Ureter (tissue), 1 donor: Measurements from ENCODE around the gene CAVIN4. TPM values are rescaled to one million over a fixed set of nuclear protein-coding genes. Genes with fewer than 3 reads are reported as not detected.

ENCODE experiments used
- DNase-seq: peaks from one replicate; pipeline ENCODE4 v3.0.0-alpha.2; 2020; ENCODE audit warnings: low spot score
- total RNA-seq: library from RNA; stranded (reverse); gene quantifications from one replicate; pipeline ENCODE4 v1.2.4, GENCODE V29; 2023
- donor health status: DM: yes; HTN: yes; CAD: no.

CAVIN4 gene
- total RNA-seq, 1 donor from 2014 or later: 0.52 TPM

DNA sequence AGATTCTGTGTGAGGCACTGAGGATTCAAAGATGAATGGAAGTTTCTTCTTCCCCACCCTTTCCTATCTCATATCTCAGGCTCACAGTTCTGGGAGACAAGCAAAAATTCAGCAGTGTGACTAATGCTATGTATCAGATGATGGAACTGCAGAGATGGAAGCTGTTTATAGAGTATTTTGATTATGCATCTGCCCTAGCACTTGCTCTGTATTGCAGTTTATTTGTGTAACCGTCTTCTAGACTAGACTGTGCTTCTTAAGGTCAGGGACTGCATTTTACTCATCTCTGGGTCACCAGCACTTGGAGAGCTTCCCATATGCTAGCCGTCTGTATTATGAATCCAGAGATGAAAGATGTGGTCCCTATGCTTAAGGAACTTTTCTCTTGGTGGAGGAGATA, 12.6 kb downstream of the CAVIN4 start:
- DNase-seq: no peak

DNA sequence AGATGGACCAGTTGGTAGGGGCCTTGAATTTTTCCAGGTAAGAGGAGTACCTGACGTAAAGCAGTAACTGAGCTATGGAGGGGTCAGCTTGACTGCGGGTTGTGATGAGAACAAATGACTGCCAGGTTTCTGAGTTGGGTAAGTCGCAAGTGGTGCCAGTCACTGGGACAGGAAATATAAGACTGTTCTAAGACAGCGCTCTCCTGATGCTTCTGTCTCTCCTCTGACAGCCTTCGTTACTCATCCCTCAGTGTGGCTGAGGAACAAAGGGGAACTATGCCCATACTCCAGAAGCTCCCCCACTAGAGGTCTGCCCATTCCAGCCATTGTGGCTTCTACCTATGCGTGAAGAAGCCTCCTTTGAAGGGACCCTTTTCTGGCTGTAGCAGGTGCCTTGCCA, 13.3 kb downstream of the CAVIN4 start:
- DNase-seq: no peak

DNA sequence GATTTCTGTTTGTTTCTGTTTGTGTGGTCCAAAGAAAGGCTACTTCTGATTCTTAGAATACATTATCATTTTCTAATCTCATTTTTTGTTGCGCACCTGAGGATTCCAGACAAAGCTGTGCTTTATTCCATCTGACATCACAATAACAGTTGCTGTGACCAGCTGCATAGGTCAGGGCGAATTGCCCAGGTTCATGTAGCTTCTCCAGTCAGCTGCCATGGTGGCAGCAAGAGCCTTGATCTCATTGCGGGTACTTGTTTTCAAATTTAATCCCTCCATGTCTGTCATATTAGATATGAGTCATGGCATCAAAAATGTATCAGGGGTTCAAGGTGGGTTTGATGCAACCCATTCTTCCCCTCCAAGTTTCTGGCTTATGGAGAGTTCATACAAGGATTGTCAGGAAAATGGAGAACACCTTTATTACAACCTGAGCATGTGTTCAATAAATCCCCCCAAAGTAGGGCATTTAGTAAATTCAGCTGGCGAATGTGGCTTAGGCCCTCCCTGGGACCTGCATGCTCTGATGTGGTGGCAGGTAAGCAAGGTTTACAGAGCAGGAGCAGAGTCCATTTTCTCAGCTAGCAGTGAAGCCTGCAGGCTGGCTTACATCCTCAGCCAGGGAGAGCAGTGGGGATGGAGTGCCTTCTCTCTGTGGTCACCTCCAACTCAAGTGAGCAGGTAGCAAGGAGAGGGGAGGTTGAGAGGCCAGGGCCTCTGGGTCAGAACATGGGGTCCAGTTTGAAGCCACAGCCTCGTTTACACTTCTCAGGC, 13.9 kb downstream of the CAVIN4 start:
- no peak for DNase-seq

DNA sequence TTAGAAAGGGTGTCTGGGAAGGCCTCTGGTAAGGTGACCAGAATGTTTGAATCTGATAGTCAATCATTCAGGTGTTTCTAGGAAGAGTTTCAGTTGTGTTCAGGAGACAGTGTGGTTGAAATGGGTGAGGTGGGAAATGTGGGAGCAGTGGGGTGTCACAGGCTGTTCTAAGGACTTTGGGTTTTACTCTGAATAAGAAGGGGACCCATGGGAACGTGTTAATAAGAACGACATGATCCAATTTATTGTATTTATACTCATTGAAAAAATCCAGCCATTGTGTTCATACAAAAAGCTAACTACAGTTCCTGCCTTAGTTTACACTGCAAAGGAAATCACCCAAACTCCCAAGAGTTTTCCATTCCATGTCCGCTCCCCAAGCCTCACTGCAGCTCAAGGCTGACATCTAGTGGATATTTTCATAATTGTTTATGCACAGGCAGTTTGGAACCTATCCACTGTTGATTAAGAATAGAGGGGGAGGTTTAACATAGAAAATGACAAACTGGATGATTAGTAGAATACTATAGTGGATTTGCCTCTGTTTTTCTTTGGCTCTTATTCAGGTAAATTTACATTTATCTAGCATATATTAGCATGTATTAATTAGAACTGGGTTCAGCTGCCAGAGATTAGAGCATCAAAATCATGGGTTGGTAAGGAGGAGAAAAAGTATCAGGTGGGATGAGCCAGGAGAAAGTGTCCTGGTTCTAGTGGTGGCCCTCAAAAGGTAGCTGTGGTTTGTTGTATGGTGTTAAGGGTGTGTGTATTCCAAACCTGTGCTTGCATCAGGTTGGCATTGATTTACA, 17.7 kb downstream of the CAVIN4 start:
- DNase-seq: no peak

DNA sequence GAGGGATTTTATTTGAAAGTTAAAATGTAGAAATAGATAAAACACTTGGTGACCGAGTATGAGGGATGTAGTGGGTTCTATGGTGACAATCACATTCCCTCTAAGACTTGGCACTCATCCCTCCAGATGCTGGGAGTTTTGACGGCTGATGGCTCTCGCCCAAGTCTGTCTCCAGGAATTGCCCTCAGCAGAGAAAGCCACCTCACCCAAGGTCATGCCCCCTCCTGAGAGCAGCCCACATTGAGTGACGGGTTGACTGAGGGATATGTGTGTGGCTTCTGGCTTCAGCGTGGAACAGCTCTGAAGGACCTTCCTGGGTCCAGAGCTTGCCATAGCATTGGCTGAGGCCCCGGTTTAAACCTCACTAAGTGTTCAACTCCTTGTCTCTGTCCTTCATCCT, 19.4 kb downstream of the CAVIN4 start:
- DNase-seq: no peak

DNA sequence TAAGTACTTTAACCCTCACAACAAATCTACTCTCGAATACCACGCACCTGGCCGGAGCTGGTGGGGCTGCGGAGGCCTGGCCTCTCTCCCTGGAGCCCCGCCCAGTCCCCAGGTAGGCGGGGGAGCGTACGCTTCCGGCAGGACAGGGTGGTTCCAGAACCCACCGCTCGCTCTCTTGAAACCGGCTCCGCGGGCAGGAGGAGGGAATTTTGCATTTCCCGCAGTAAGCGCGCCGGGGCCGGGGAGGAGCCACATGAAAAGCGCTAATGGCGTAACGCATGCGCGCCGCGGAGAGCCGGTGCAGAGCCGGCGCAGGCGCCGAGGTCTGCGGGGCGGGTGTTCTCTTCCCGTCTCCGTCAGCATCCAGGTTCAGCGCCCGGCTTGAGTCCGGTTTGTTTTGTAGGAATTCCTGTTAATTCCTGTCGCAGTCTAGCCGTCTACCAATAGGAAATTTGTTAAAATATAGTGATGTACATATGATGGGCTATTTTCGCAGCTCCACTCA, 20.8 kb downstream of the CAVIN4 start:
- DNase-seq: peak; percentile 87

DNA sequence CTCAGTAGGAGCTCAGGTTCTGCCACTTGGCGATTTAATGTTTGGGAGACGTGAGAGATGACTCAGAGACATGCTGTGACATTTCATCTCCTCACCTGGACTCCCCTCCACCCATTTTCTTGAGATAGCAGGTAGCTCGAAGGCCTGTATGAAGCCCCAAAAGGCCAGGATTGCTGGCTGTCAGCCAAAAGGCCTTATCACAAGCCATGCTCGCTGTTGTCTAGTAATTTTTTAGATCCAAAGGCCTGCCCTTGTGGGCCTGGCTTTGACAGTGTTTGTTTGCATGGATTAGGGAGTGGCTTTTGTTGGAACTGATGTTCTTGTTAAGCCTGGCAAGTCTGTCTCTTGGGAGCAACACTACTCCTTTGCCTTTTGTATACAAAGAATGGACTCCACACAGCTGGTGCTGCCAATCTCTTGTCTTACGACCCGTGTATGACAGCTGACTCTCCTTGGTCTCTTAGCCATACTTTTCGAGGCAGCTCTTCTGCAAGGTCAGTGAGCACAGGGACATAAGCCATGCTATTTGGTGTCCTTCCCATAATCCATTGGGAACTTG, 22.7 kb downstream of the CAVIN4 start:
- no peak for DNase-seq

DNA sequence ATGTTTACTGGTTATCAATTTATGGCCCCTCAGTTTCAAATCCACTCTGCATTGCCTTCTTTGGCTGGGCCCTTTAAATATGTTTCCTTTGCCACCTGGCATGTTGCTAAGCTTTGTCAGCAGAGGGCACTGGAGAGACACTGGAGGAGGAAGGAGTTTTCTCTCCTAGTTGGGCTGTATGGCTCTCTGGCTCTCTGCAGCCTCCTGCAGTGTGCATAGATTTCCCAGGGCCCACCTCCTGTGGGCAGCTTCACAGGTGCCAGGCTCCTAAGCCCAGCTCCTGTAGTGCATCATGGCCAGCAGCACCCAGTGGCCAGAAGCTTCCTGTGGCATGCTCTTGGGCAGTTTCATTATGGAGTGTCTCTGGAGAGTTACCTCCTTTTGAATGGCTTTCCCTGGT, 23.3 kb downstream of the CAVIN4 start:
- no peak for DNase-seq

DNA sequence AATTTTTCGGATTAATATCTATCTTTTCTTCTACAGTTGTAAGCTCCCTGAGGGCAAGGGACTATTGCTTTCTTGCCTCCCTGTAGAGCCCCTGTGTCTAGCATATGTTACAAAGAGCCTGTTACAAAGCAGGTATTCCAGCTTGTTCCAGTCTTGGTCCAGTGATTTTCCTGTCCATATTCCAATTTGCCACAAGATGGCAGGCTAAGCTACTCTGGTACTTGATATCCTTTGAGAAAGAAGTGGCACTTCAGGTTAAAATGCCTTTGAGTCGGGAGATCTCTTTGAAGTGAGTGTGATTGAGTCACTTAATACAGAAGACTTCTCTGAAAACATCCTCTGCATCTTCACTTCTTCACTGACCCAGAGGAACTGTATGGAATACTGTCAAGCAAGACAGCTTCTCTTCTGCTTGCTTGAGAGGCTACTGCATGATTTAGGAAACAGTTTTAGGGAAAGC, 24.5 kb downstream of the CAVIN4 start:
- no peak for DNase-seq

DNA sequence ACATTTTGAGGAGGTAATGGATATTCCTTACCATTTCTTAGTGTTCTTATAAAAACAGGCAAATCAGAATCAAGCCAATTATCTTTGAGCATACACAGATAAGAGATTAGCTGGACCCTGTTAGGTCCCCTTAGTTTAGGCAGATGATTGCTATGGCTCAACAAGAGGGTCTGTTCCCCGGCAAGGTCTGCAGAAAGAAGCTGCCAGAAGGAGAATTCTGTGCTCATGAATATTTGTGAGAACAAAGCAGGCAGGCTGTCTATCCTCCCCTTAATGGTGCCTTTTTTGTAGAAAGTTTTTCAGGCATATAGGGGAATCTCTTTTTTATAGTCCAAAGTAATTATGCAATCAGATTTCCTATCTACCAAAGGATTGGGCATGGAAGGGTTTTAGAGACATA, 27.5 kb downstream of the CAVIN4 start:
- DNase-seq: no peak

DNA sequence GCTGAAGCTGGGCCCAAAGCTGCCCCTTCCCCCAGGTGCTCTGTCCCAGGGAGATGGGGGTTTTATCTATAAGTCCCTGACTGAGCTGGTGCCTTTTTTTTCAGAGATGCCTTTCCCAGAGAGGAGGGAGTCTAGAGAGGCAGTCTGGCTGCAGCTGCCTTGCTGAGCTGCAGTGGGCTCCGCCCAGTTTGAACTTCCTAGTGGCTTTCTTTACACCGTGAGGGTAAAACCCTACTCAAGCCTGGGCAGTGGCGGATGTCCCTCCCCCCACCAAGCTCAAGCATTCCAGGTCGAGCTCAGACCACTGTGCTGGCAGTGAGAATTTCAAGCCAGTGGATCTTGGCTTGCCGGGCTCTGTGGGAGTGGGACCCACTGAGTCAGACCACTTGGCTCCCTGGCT, 41.3 kb downstream of the CAVIN4 start:
- no peak for DNase-seq

DNA sequence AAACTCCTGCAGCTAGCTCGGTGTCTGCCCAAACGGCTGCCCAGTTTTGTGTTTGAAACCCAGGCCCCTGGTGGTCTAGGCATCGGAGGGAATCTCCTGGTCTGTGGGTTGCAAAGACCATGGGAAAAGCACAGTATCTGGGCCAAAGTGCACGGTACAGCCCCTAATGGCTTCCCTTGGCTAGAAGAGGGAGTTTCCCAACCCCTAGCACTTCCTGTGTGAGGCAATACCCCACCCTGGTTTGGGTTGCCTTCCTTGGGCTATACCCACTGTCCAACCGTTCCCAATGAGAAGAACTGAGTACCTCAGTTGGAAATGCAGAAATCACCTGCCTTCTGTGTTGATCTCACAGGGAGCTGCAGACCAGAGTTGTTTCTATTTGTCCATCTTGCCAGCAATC, 41.8 kb downstream of the CAVIN4 start:
- DNase-seq: no peak

DNA sequence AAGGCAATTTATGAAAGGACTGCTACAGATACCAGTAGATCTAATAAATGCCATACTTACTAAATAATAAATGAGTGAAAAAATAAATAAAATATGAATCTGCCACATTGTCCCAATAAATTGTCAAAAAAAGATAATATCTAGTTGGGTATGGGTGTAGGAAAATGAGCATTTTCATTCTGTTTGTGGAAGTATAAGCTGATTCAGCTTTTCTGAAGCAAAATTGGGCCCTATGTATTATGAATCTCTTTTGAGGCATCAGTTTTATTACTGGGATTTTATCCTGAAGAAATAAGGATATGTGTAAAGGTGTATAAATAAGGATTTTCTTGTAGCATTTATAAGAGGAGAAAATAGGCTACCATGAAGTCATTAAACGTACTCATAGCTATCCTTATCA, 46.1 kb downstream of the CAVIN4 start:
- DNase-seq: no peak

DNA sequence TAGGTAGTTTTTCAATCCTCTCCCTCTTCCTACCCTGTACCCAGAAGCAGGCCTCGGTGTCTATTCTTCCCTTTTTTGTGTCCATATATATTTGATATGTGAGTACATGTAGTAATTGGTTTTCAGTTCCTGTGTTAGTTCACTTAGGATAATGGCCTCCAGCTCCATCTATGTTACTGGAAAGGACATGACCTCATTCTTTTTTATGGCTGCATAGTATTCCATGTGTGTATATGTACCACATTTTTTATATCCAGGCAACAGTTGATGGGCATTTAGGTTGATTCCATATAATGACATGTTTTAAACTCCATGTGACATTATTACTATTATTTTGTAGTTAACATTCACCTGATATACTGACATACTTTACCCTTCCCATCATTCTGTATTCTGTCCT, 49.1 kb downstream of the CAVIN4 start:
- no peak for DNase-seq

DNA sequence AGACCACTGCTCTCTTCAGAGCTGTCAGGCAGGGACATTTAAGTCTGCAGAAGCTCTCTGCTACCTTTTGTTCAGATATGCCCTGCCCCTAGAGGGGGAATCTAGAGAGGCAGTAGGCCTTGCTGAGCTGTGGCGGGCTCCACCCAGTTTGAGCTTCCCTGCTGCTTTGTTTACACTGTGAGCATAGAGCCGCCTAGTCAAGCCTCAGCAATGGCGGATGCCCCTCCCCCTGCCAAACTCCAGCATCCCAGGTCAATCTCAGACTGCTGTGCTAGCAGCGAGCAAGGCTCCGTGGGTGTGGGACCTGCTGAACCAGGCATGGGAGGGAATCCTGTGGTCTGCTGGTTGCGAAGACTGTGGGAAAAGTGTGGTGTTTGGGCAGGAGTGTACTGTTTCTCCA, 59.9 kb downstream of the CAVIN4 start:
- DNase-seq: no peak

Other genes starting within 250 kb of the CAVIN4 start
- 17.8 TPM for gene TEX10, start 225.1 kb upstream of the CAVIN4 start, total RNA-seq
- gene MSANTD3, start 150.9 kb upstream of the CAVIN4 start, total RNA-seq: 12.3 TPM
- gene TMEFF1, start 104.9 kb upstream of the CAVIN4 start, total RNA-seq: not detected